Right atrium auricular region (tissue), 2 donors: ENCODE results near the gene SLC15A3. TPM values are rescaled to one million over a fixed set of nuclear protein-coding genes. Genes with fewer than 3 reads are reported as not detected.

Experiments
- DNase-seq: peaks from one replicate; pipeline ENCODE4 v3.0.0-alpha.2; 2019; ENCODE audit warnings: low spot score
- H3K27ac ChIP-seq, 2 donors: fragments of 200-600 bp; sonication (generic); 1 replicate in 1 of 2; 2 replicates in 1 of 2; pipeline ENCODE4 v1.5.1; 2016 to 2019
- H3K27me3 ChIP-seq, 2 donors: fragments of 200-600 bp; sonication (generic); one replicate each; pipeline versions ENCODE4 v1.5.1 to v1.6.0; 2017 to 2019
- H3K36me3 ChIP-seq: fragments of 200-600 bp; sonication (generic); one replicate; pipeline ENCODE4 v1.5.1; 2016
- H3K4me1 ChIP-seq, 2 donors: fragments of 200-600 bp; sonication (generic); one replicate each; pipeline versions ENCODE4 v1.5.1 to v1.6.0; 2017 to 2019
- H3K4me3 ChIP-seq, 2 donors: fragments of 200-600 bp; sonication (generic); 1 replicate in 1 of 2; 2 replicates in 1 of 2; pipeline ENCODE4 v1.5.1; 2017 to 2019; ENCODE audit warnings: mild to moderate bottlenecking in 1 of 2, moderate library complexity in 1 of 2
- H3K9me3 ChIP-seq, 2 donors: fragments of 200-600 bp; sonication (generic); one replicate each; pipeline ENCODE4 v1.5.1; 2019
- CTCF ChIP-seq, 2 donors: fragments of 200-600 bp; sonication (generic); IDR thresholded peaks; one replicate each; pipeline ENCODE4 v1.5.1; 2019; ENCODE audit warnings: antibody characterized with exemption in 2 of 2
- total RNA-seq, 2 donors: library from RNA; depleted of rRNA; stranded (reverse); fragments of >200 nt; gene quantifications; one replicate each; pipeline ENCODE4 v1.1.0, GENCODE V29; 2016

Gene SLC15A3
- total RNA-seq, 2 donors from 2014 or later: 12.9 to 17.5 TPM

- Histone ChIP-seq H3K4me3 (no peak overlapping the region), H3K9me3 (no peaks in the 10 kb centered on the region), H3K36me3 (peaks cover 4% of the 10 kb centered on the region), H3K27me3 (no peaks in the 10 kb centered on the region), H3K4me1 (peaks cover 0 to 9% of the 10 kb centered on the region in 2 donors), H3K27ac (no peak overlapping the region)
- no peak for TF ChIP-seq CTCF (IDR thresholded peaks at IDR 0.05)
- DNase-seq: no peak
Measured at GRCh38 chr11:60935676-60936442, 16.1 kb downstream of the SLC15A3 start.

- H3K27ac ChIP-seq: no peak overlapping the region
- H3K36me3 ChIP-seq: peaks cover 4% of the 10 kb centered on the region
- H3K9me3 ChIP-seq: no peaks in the 10 kb centered on the region
- no peak overlapping the region for H3K4me3 ChIP-seq
- H3K4me1 ChIP-seq: peaks cover 0 to 6% of the 10 kb centered on the region in 2 donors
- no peak for TF ChIP-seq CTCF (IDR thresholded peaks at IDR 0.05)
- no peak for DNase-seq
- H3K27me3 ChIP-seq: no peaks in the 10 kb centered on the region
Measured at GRCh38 chr11:60934790-60935605, 17.0 kb downstream of the SLC15A3 start.

GRCh38 chr11:60934124-60934789 is 17.7 kb downstream of the SLC15A3 start:
- H3K4me1 ChIP-seq: peaks cover 0 to 6% of the 10 kb centered on the region in 2 donors
- no peak overlapping the region for H3K27ac ChIP-seq
- no peak for TF ChIP-seq CTCF (IDR thresholded peaks at IDR 0.05)
- peaks cover 1% of the 10 kb centered on the region for H3K36me3 ChIP-seq
- H3K27me3 ChIP-seq: no peaks in the 10 kb centered on the region
- no peak overlapping the region for H3K4me3 ChIP-seq
- no peaks in the 10 kb centered on the region for H3K9me3 ChIP-seq
- DNase-seq: no peak

DNA sequence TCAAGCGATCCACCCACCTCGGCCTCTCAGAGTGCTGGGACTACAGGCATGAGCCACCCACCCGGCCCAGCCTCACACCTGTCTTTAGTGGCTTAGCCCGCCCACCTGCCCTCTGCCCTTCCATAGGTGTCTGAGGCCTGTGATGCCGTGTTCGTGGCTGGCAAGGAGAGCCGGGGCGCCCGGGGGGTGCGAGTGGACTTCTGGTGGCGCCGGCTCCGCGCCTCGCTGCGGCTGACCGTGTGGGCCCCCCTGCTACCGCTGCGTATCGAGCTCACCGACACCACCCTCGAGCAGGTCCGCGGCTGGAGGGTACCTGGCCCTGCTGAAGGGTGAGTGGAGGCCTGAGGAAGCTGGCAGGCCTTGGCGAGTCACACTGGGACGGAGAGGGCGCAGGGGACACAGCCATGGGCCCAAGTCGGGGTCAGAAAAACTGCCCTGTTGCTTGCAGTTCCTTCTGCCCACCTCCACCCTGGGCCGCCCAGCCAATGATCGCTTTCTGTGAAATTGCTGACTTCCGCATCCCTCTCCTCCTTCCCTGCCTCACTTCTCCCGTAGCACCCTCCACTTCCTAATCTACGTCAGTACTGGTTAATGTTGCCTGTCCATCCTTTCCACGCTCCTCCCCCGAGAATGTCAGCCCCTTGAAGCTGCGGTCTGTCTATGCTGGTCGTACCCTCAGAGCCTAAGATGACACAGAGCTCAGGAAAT is 18.4 kb downstream of the SLC15A3 start:
- DNase-seq: no peak
- no peak overlapping the region for H3K4me3 ChIP-seq
- no peak for TF ChIP-seq CTCF (IDR thresholded peaks at IDR 0.05)
- no peaks in the 10 kb centered on the region for H3K9me3 ChIP-seq
- no peak overlapping the region for H3K27ac ChIP-seq
- peaks cover 0 to 6% of the 10 kb centered on the region in 2 donors for H3K4me1 ChIP-seq
- H3K27me3 ChIP-seq: no peaks in the 10 kb centered on the region
- no peaks in the 10 kb centered on the region for H3K36me3 ChIP-seq

GRCh38 chr11:60932605-60933356 is 19.2 kb downstream of the SLC15A3 start:
- TF ChIP-seq CTCF (IDR thresholded peaks at IDR 0.05): no peak
- Histone ChIP-seq H3K4me3 (no peak overlapping the region), H3K9me3 (no peaks in the 10 kb centered on the region), H3K27me3 (no peaks in the 10 kb centered on the region), H3K4me1 (peaks cover 0 to 6% of the 10 kb centered on the region in 2 donors), H3K36me3 (no peaks in the 10 kb centered on the region), H3K27ac (no peak overlapping the region)
- no peak for DNase-seq
